ENCODE measurements around the gene APEH.

APEH gene

GRCh38 chr3:49673715-49674496 is at the start of gene APEH:
APEH (plus strand) TSS chr3:49674351; CDS start chr3:49674402, 51 bp downstream.
- no peak for FAIRE-seq

- FAIRE-seq: no peak
Observed at GRCh38 chr3:49625071-49625470, 49.1 kb upstream of the APEH start.

GRCh38 chr3:49626101-49626581 is 48.0 kb upstream of the APEH start:
- FAIRE-seq: no peak

- FAIRE-seq: no peak
Observed at GRCh38 chr3:49626796-49627195, 47.4 kb upstream of the APEH start.

- no peak for FAIRE-seq
Observed at GRCh38 chr3:49627634-49628033, 46.5 kb upstream of the APEH start.

- no peak for FAIRE-seq
Observed at GRCh38 chr3:49628249-49628648, 45.9 kb upstream of the APEH start.

- FAIRE-seq: no peak
Observed at GRCh38 chr3:49629451-49629850, 44.7 kb upstream of the APEH start.

GRCh38 chr3:49629866-49630265 is 44.3 kb upstream of the APEH start:
- no peak for FAIRE-seq

- no peak for FAIRE-seq
Observed at GRCh38 chr3:49630784-49631183, 43.4 kb upstream of the APEH start.

- FAIRE-seq: no peak
Observed at GRCh38 chr3:49634736-49635135, 39.4 kb upstream of the APEH start.

GRCh38 chr3:49636883-49637609 is 37.1 kb upstream of the APEH start:
- FAIRE-seq: no peak

- no peak for FAIRE-seq
Observed at GRCh38 chr3:49638445-49638844, 35.7 kb upstream of the APEH start.

- FAIRE-seq: no peak
Observed at GRCh38 chr3:49639551-49639950, 34.6 kb upstream of the APEH start.

GRCh38 chr3:49641292-49641691 is 32.9 kb upstream of the APEH start:
- FAIRE-seq: no peak

GRCh38 chr3:49641921-49642707 is 32.0 kb upstream of the APEH start:
- FAIRE-seq: no peak

GRCh38 chr3:49642708-49643145 is 31.4 kb upstream of the APEH start:
- no peak for FAIRE-seq

GRCh38 chr3:49644684-49645083 is 29.5 kb upstream of the APEH start:
- FAIRE-seq: no peak

- FAIRE-seq: no peak
Observed at GRCh38 chr3:49646236-49646635, 27.9 kb upstream of the APEH start.

- no peak for FAIRE-seq
Observed at GRCh38 chr3:49647741-49648140, 26.4 kb upstream of the APEH start.

GRCh38 chr3:49648354-49649019 is 25.7 kb upstream of the APEH start:
- no peak for FAIRE-seq

GRCh38 chr3:49649576-49649975 is 24.6 kb upstream of the APEH start:
- FAIRE-seq: no peak

- FAIRE-seq: no peak
Observed at GRCh38 chr3:49650177-49650576, 24.0 kb upstream of the APEH start.

GRCh38 chr3:49650637-49651036 is 23.5 kb upstream of the APEH start:
- FAIRE-seq: no peak

All from endometrium (tissue), 2 donors.